Calu3 (cell line): Measurements from ENCODE around the gene C9orf50. TPM values are rescaled to one million over a fixed set of nuclear protein-coding genes. Genes with fewer than 3 reads are reported as not detected.

Experiments
- BruUV-seq: library from RNA; stranded (reverse); fragments of 400-500 nt; replicated peaks from 2 replicates; lab custom pipeline; 2021; lab: Mats Ljungman, UMichigan
- CTCF ChIA-PET: fragments of 300-600 bp; sonication (Branson Sonifier 250); formaldehyde crosslinking; loops from one replicate; lab custom pipeline; 2022; ENCODE audit warnings: antibody characterized with exemption; lab: Charles Lee
- DNase-seq: peaks from one replicate; pipeline ENCODE4 v3.0.0; 2022
- H3K27ac Mint-ChIP-seq: one replicate; pipeline ENCODE4 v1.8.0; 2022; ENCODE audit warnings: mixed read lengths; ENCODE audit not compliant: unreplicated experiment
- H3K27me3 Mint-ChIP-seq: one replicate; pipeline ENCODE4 v1.8.0; 2022; ENCODE audit warnings: mixed read lengths; ENCODE audit not compliant: unreplicated experiment
- H3K36me3 Mint-ChIP-seq: one replicate; pipeline ENCODE4 v1.8.0; 2022; ENCODE audit warnings: mild to moderate bottlenecking, moderate library complexity, mixed read lengths; ENCODE audit not compliant: insufficient read depth, unreplicated experiment
- H3K4me1 Mint-ChIP-seq: one replicate; pipeline ENCODE4 v1.8.0; 2022; ENCODE audit warnings: mild to moderate bottlenecking, low read depth, mixed read lengths; ENCODE audit not compliant: unreplicated experiment
- H3K4me3 Mint-ChIP-seq: one replicate; pipeline ENCODE4 v1.8.0; 2022; ENCODE audit warnings: mild to moderate bottlenecking, low read depth, moderate library complexity, mixed read lengths; ENCODE audit not compliant: unreplicated experiment
- H3K9me3 Mint-ChIP-seq: one replicate; pipeline ENCODE4 v1.8.0; 2022; ENCODE audit warnings: low read depth, mixed read lengths; ENCODE audit not compliant: unreplicated experiment
- intact Hi-C: fragments of 100-400 bp; cut with micrococcal nuclease; formaldehyde crosslinking; loops from one replicate; pipeline ENCODE4 v1.10.0; 2022; ENCODE audit not compliant: unreplicated experiment
- total RNA-seq: library from RNA; stranded (reverse); gene quantifications from 2 replicates; pipeline ENCODE4 v1.2.3, GENCODE V29; 2022
- TF ChIP-seq, protein P1 (sequence below): fragments of 200-600 bp; IDR thresholded peaks from one replicate; pipeline ENCODE4 v1.8.0; 2022; ENCODE audit warnings: antibody characterized with exemption; ENCODE audit not compliant: unreplicated experiment

C9orf50 gene
- total RNA-seq, 1 experiment from 2014 or later, result not detected

DNA sequence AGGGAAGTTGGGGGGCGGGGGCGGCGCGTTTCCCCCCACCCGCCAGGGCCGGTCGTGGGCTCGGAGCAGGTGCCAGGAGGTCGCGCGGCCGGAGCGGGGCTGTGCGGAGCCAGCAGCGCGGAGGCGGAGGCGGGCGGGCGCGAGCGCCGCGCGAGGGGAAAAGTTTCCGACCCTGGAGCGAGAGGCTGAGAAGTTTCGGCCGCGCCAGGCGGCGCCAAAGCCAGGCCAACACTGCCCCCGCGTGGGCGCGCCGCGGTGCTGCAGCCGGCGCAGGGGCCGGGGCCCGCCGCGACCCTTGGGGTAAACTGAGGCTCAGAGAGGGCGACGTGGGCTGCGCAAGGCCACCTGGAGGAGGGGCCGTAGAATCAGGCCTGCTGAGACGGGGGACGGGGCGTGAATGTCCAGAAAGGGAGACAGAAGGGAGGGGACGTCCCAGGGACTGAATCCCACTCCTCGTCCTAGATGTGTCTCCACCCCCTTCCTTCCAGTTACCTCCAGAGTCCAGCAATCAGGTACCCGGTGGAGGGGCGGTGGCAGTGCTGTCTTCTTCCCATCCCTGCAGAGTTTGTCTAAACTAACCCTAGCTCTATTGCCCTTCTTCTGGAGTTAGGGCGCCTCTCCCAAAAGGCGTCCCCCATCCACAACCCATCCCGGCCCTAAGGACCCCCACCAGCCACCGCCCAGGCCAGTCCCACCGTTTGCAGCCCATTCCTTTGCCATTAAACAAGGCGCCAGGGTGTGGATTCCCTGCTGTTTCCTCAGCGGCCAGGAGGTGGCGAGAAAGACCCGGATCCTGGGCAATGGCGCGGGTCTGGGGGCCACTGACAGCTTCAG lies 10.2 kb downstream of the C9orf50 start:
- CTCF ChIA-PET, result interaction anchor here (0.8 to 1.2 kb wide), 3 partner anchors 436 to 479 kb away, joined by 3 to 5 read pairs (median 3); no protein-coding TSS in a partner anchor
- Mint-ChIP-seq H3K27ac (no peak overlapping the region), H3K9me3 (no peaks in the 10 kb centered on the region), H3K4me3 (peak overlapping the region; percentile 79), H3K27me3 (no peaks in the 10 kb centered on the region), H3K36me3 (peaks cover 52% of the 10 kb centered on the region), H3K4me1 (peaks cover 21% of the 10 kb centered on the region)
- intact Hi-C loops, result loop anchor here (10.0 kb wide), 2 partner anchors 226 to 436 kb away; partner anchors contain the start of gene IER5L
- TF ChIP-seq, protein P1, sequence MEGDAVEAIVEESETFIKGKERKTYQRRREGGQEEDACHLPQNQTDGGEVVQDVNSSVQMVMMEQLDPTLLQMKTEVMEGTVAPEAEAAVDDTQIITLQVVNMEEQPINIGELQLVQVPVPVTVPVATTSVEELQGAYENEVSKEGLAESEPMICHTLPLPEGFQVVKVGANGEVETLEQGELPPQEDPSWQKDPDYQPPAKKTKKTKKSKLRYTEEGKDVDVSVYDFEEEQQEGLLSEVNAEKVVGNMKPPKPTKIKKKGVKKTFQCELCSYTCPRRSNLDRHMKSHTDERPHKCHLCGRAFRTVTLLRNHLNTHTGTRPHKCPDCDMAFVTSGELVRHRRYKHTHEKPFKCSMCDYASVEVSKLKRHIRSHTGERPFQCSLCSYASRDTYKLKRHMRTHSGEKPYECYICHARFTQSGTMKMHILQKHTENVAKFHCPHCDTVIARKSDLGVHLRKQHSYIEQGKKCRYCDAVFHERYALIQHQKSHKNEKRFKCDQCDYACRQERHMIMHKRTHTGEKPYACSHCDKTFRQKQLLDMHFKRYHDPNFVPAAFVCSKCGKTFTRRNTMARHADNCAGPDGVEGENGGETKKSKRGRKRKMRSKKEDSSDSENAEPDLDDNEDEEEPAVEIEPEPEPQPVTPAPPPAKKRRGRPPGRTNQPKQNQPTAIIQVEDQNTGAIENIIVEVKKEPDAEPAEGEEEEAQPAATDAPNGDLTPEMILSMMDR, result peak; percentile 90
- no TSS peak for BruUV-seq
- peak; percentile 75 for DNase-seq

DNA sequence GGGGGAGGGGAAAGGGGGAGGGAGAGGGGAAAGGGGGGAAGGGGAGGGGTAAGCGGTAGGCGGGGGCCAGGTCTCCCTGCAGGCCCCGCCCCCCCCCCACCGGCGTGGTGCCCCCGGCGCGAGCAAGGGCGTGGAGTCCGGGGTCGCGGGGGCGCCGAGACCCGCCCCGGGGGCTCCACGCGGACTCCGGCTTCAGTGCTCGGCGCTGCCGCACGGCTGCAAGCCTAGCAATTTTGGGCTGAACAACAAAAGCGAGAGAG lies 10.8 kb downstream of the C9orf50 start:
- Mint-ChIP-seq H3K9me3 (no peaks in the 10 kb centered on the region), H3K27me3 (no peaks in the 10 kb centered on the region), H3K27ac (peak overlapping the region; percentile 88), H3K4me3 (peak overlapping the region; percentile 79), H3K4me1 (peaks cover 21% of the 10 kb centered on the region), H3K36me3 (peaks cover 52% of the 10 kb centered on the region)
- TF ChIP-seq, protein P1, result no peak
- BruUV-seq, result no TSS peak
- intact Hi-C loops, result loop anchor here (10.0 kb wide), 2 partner anchors 225 to 435 kb away; partner anchors contain the start of gene IER5L
- DNase-seq, result no peak
- CTCF ChIA-PET, result no interaction called here

DNA sequence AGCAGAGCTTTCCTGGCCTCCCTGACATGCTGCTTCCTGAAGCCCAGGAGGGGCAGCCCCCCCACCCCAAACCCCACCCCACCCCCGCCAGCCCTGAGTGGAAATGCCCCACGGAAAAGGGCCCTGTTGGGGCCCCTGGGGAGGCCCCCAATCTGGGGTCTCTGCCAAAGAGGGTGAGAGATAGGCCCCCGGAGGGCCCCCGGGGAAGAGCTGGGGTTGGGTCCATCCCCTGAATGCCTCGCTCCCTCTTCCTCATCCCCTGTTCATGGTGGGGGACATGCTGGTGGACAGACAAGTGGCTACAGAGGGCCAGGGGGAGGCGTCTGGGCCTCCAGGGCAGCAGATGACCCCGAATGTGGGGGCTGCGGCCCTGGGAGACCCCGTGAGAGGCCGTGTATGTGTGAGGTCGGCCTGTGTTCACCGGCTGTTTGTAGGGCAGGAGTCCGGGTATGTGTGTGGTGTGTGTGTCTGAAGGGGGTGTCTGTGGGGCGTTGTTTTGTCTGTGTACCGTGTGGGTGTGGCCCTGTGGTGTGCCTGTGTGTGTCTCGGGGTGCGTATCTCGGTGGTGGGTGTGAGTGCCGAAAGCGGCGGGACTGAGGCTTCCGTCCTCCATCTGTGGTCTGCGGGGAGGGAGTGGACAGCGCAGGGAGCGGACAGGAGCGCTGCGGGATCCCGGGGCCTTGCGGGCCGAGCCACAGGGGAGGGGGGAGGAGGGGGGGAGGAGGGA lies 11.3 kb downstream of the C9orf50 start:
- no peaks in the 10 kb centered on the region for H3K9me3 Mint-ChIP-seq
- no TSS peak for BruUV-seq
- peak overlapping the region; percentile 88 for H3K27ac Mint-ChIP-seq
- H3K4me1 Mint-ChIP-seq, result peaks cover 21% of the 10 kb centered on the region
- intact Hi-C loops, result loop anchor here (5.0 to 10.0 kb wide), 3 partner anchors 112 to 435 kb away; partner anchors contain the start of gene IER5L
- H3K36me3 Mint-ChIP-seq, result peaks cover 52% of the 10 kb centered on the region
- TF ChIP-seq, protein P1, result no peak
- H3K27me3 Mint-ChIP-seq, result no peaks in the 10 kb centered on the region
- DNase-seq, result peak; percentile 70
- CTCF ChIA-PET, result interaction anchor here (0.9 to 1.4 kb wide), 5 partner anchors 14 to 435 kb away, joined by 3 to 10 read pairs (median 5); no protein-coding TSS in a partner anchor
- peak overlapping the region; percentile 79 for H3K4me3 Mint-ChIP-seq
